Measurements from ENCODE around the gene CIAO3.

Gene CIAO3

DNA sequence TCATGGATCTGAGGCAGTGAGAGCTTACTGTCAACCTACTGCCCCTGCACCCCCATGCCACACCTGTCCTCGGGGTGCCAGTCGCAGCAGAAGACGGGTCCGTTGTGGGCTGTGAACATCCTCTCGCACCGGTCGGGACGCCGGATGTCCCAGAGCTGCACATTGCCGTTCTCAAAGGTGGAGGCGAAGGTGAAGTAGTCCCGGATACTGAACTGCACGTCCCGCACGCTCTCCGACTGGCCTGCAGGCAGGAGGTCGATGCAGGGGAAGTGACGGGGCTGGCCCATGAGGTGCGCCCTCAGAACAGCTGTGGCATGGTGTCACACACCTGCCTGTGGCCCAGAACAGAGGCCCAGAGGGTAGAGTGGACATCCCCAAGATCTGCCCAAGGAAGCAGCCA is 53.3 kb downstream of the CIAO3 start:
- no peak for DNase-seq

GRCh38 chr16:686459-687260 is 54.1 kb downstream of the CIAO3 start:
- DNase-seq = no peak

DNA sequence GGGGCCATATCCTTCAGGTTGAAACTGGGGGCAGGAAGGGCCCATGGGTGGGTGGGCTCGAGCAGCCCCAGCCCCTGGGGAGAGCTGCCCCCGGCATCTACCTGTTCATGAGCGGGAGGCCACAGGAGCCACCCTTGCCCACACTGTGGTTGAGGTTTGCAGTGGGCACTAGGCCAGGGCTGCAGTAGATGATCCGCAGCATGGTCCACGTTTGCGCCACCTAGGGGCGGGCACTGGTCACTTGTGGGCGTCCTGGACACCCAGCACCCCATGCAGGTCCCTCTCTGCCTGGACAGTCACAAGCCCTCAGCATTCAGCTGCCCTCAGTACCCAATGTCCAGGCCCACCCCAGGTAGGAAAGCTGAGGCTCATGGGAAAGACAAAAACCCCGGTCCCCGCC is 54.8 kb downstream of the CIAO3 start:
- peak; percentile 72 for DNase-seq

- peak; percentile 96 for DNase-seq
These were observed 55.7 kb downstream of the CIAO3 start for GRCh38 chr16:684961-685696.

DNA sequence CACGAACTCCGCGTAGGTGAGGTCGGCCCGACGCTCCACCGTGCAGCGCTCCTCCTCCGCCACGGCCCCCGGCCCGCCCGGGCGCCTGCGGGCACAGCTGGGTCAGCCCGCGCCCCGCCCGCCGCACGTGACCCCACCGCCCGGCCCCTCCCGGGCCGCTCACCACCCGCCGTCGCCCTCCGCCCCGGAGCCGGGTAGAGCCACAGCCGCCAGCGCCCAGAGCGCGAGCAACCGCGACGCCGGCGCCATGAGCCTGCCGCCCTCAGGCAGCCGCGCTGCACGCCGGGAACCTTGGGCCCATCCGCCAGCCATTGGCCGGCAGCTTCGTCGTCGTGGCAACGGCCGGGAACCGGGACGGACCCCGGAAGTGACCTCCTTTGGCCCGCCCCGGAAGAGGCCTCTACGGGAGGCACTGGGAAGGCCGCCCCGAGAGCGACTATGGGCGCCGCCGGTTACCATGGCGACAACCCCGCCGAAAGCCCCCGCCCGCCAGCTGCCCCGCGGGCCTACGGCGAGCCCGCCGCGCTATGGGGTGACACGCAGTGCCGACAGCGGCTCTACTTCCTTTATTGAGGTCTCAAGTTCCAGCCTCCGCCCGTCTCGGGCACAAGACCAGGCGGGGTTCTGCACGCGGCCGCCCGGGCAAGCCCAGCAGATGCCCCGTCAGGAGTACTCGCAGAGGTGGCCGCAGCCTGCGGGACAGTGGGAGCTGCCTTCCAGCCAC is 56.6 kb downstream of the CIAO3 start, which contains the start of gene JMJD8:
Gene JMJD8, minus strand, starts transcription at position 264 of the 724 bp plus-strand sequence. Its CDS starts 15 bp downstream, at position 249.
- peak; percentile 98 for DNase-seq

GRCh38 chr16:683396-684070 is 57.3 kb downstream of the CIAO3 start:
- no peak for DNase-seq

DNA sequence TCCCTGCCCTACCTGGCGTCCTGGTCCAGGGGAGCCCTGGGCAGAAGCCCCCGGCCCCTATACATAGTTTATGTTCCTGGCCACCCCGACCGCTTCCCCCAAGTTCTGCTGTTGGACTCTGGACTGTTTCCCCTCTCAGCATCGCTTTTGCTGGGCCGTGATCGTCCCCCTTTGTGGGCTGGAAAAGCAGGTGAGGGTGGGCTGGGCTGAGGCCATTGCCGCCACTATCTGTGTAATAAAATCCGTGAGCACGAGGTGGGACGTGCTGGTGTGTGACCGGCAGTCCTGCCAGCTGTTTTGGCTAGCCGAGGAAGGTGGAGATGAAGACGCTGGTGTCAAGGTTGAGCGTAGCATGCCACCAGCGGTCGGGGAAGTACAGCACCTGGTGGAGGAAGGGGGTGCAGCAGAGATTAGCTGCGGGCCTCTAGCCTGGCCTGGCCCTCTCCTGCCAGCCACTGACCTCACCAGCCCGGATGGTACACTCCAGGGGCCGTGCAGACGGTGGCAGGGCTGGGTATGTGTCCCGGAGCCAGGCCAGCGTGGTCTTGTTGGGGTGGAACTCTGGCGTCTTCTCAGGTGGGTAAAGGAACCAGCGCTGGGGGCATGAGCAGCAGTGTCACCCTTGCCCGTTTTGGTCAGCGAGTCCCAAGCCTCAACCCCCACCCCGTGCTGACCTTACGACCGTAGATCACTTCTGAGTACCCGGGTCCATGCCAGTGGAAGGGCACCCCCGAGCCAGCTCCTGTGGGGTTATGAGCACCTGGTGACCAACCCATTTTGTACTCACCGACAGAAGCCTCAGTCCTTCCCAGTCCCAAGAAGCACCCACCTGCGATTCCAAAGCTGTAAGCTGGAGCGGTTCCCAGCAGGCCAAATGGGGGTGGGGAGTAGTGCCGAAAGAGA is 58.1 kb downstream of the CIAO3 start:
- DNase-seq = no peak

DNA sequence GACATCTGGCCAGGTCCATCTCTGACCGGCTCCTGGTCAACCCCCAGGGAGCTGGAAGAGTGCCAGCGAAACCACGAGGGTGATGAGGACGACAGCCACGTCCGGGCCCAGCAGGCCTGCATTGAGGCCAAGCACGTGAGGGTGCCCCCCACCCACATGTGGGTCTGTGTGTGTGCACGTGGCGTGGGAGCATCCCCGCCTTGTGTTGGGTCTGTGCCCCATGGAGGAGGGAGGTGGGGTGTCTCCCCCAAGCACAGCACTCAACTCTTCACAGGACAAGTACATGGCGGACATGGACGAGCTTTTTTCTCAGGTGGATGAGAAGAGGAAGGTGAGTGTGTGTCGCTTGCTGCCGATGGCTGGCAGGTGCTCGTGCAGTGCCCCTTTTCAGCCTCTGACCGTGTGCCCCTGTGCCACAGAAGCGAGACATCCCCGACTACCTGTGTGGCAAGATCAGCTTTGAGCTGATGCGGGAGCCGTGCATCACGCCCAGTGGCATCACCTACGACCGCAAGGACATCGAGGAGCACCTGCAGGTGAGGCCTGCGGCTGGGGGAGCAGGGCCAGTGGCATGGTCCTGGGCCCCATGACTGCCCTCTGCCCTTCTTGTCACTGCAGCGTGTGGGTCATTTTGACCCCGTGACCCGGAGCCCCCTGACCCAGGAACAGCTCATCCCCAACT is 58.9 kb downstream of the CIAO3 start:
- no peak for DNase-seq

DNA sequence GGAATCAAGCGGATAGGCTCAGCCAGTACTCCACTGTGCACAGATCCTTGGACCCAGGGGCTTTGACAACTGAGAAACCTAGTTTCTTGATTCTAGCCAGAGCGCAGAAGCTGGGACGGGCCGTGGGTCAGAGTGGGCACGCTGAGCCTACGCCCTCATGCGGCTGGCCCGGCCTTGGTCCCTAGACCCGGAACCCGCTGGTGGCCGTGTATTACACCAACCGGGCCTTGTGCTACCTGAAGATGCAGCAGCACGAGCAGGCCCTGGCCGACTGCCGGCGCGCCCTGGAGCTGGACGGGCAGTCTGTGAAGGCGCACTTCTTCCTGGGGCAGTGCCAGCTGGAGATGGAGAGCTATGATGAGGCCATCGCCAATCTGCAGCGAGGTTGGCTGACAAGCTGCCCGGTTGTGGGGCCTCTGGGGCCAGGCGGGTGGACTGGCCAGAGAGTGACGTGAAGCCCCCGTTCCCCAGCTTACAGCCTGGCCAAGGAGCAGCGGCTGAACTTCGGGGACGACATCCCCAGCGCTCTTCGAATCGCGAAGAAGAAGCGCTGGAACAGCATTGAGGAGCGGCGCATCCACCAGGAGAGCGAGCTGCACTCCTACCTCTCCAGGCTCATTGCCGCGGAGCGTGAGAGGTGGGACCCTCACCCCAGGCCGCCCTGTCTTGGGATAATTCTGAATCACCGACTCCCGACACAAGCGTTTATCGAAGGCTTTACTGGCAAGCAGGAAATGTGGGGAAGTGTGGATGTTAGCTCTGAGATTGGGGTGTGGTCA is 59.6 kb downstream of the CIAO3 start:
- DNase-seq = no peak

DNA sequence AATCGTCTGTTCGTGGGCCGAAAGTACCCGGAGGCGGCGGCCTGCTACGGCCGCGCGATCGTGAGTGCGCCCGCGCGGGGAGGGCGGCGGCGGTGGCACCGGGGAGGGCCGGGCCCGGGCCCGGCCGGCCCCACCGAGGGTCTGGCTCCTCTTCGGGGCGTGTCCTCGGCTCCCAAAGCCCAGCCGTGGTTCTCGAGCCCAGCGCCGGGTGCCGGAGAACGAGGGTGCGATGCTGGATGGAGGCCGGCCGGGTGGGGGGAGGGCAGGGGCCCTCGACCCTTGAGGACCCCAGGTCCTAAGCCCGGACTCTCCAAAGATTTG is 60.2 kb downstream of the CIAO3 start:
- no peak for DNase-seq

DNA sequence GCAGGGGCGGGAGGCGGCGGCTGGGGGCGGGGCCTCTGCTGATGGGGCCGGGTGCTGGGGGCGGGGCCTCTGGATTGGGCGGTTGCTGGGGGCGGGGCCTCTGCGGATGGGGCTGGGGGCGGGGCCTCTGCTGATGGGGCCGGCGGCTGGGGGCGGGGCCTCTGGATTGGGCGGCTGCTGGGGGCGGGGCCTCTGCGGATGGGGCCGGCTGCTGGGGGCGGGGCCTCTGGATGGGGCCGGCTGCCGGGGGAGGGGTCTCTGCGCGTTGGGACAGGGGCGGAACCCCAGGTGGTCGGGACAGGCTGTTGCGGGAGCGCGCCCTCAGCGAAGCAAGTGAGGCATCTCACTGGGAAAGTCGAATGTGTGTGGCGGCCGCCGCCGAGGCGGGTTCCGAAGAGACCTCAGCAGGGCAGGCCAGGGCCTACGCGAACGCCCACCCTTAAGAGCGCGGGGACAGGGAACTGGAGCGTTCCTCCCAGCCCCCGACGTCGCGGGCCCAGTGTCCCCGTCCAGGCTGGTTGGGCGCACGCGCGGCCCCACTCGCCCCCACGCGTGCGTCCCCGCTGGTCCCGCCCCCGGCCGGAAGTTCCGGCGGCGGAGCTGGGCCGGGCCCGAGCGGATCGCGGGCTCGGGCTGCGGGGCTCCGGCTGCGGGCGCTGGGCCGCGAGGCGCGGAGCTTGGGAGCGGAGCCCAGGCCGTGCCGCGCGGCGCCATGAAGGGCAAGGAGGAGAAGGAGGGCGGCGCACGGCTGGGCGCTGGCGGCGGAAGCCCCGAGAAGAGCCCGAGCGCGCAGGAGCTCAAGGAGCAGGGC is 60.8 kb downstream of the CIAO3 start, which contains the start of gene STUB1:
Gene STUB1, plus strand, starts transcription at position 597 of the 811 bp plus-strand sequence. Its CDS starts 116 bp downstream, at position 713.
- DNase-seq = peak; percentile 68
